ENCODE results near the gene AMMECR1L.
"Not testable (repeated sequence)": the region's sequence is repeated elsewhere in the genome, so short reads cannot be mapped to it uniquely, and the experiment has no call there.

Gene AMMECR1L

DNA sequence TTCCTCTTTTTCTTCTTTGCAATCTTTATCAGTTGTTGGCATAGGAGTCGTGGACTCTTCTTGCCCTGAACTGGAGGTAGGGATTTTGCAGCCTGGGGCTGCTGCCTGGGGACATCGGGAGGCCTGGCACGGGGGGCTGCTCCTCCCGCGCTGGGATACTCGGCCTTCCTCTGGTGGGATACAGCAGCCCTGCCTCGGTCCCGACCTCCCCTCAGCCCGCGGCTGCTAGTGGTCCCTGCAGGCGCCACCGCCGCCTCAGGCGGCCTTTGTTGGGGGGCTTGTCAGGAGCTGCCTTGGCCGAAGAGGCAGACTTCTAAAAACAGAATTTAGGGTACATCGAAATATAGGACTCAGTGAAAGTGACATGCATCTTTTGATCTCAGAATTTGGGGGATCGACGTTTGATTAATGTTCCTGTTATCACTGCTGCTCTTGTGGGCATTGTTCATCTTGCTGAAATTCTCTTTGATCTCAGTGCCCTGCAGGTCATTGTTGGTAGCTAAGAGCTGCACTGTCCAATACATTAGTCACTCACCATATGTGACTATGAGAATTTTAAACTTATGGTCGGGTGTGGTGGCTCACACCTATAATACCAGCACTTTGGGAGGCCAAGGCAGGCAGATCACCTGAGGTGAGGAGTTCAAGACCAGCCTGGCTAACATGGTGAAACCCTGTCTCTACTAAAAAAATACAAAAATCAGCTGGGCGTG lies 44.1 kb downstream of the AMMECR1L start:
- Mint-ChIP-seq H3K27me3 (ENCODE audit: low read depth) (no peaks in the 10 kb centered on the region), H3K27ac (no peak overlapping the region), H3K9me3 (no peaks in the 10 kb centered on the region), H3K36me3 (ENCODE audit: low read depth) (peaks cover 22% of the 10 kb centered on the region), H3K4me3 (no peak overlapping the region), H3K4me1 (no peaks in the 10 kb centered on the region)
- no peak for TF ChIP-seq CTCF (IDR thresholded peaks at IDR 0.05; ENCODE audit: unreplicated experiment in 3 of 3)

DNA sequence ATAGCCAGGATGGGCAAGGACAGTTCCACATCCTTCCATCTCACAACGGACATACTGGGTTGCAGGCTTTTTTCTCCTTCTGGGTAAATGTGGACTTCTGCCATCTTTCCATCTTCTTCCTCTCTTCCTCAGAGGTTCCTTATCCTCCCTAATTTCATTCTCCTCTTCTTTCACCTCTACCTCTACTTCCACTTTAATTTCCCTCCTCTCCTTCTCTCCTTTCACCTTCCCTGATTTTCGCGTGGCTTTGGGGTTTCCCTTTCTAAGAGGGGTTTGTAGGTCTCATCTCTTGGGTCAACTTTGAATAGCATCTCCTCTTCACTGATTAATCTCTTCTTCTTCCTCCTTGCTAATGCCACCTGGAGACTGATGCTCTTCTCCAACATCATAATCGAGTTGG lies 44.9 kb downstream of the AMMECR1L start:
- Mint-ChIP-seq H3K36me3 (ENCODE audit: low read depth) (peaks cover 16% of the 10 kb centered on the region), H3K4me3 (no peak overlapping the region), H3K27me3 (ENCODE audit: low read depth) (no peaks in the 10 kb centered on the region), H3K27ac (no peak overlapping the region), H3K9me3 (no peaks in the 10 kb centered on the region), H3K4me1 (no peaks in the 10 kb centered on the region)
- no peak for TF ChIP-seq CTCF (IDR thresholded peaks at IDR 0.05; ENCODE audit: unreplicated experiment in 3 of 3)

DNA sequence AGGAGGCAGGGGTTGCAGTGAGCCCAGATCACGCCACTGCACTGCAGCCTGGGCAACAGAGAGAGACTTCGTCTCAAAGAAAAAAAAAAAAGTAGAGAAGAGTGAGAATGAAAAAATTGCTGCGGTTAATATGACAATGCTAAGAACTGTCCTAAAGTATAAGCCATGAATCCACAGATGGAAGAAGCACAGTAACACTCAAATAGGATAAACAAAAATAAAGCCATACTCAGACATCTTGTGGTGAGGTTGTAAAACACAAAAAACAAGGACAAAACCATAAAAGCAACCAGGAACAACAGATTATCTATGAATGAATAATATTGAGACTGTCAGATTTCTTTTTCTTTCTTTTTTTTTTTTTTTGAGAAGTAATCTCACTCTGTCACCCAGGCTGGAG lies 50.8 kb downstream of the AMMECR1L start:
- H3K36me3 Mint-ChIP-seq (ENCODE audit: low read depth) = no peaks in the 10 kb centered on the region
- H3K27me3 Mint-ChIP-seq (ENCODE audit: low read depth) = peaks cover 3% of the 10 kb centered on the region
- H3K9me3 Mint-ChIP-seq = no peaks in the 10 kb centered on the region
- H3K27ac Mint-ChIP-seq = no peak overlapping the region
- no peaks in the 10 kb centered on the region for H3K4me1 Mint-ChIP-seq
- TF ChIP-seq CTCF (IDR thresholded peaks at IDR 0.05; ENCODE audit: unreplicated experiment in 3 of 3) = no peak
- no peak overlapping the region for H3K4me3 Mint-ChIP-seq

DNA sequence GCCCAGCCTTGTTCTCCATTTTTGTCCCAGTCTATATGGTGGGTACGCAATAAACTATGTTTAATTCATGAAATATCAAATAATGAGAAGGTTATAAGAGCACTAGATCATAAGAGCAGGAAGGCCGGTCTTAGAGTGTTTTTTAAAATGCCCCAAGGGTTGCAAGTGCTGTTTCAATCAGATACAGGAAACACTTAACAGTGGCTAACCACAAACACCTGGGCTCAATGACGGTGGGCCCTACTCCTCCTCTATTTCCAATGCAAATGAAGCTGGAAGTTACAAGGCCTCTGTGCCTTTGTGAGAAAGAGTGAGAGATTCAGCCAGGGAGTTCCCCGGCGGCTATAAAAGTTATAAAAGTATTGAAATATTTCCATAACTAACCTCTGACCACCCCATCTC lies 55.9 kb downstream of the AMMECR1L start:
- Mint-ChIP-seq H3K4me1 (no peaks in the 10 kb centered on the region), H3K27ac (no peak overlapping the region), H3K9me3 (peaks cover 24% of the 10 kb centered on the region), H3K4me3 (no peak overlapping the region), H3K36me3 (ENCODE audit: low read depth) (peaks cover 5% of the 10 kb centered on the region), H3K27me3 (ENCODE audit: low read depth) (peaks cover 3% of the 10 kb centered on the region)
- TF ChIP-seq CTCF (IDR thresholded peaks at IDR 0.05; ENCODE audit: unreplicated experiment in 3 of 3) = no peak

- H3K27ac Mint-ChIP-seq = not testable (repeated sequence)
These were observed 59.0 kb downstream of the AMMECR1L start for GRCh38 chr2:127826708-127827107.

DNA sequence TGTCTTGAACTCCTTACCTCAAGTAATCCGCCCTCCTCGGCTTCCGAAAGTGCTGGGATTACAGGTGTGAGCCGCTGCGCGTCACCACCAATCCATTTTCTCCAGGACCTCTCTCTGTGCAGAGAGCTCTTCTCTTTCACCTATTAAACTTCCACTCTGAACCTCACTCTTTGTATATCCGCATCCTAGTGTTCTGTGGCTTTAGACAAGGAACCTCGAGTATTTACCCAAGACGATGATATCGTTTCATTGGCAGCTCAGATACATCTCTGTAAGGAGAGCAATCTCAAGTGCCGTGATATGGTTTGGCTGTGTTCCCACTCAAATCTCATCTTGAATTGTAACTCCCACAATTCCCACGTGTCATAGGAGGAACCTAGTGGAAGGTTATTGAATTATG lies 59.7 kb downstream of the AMMECR1L start:
- H3K9me3 Mint-ChIP-seq = peaks cover 36% of the 10 kb centered on the region
- no peak overlapping the region for H3K4me3 Mint-ChIP-seq
- no peak overlapping the region for H3K27ac Mint-ChIP-seq
- H3K4me1 Mint-ChIP-seq = no peaks in the 10 kb centered on the region
- peaks cover 6% of the 10 kb centered on the region for H3K27me3 Mint-ChIP-seq (ENCODE audit: low read depth)
- TF ChIP-seq CTCF (IDR thresholded peaks at IDR 0.05; ENCODE audit: unreplicated experiment in 3 of 3) = no peak
- H3K36me3 Mint-ChIP-seq (ENCODE audit: low read depth) = peaks cover 5% of the 10 kb centered on the region

More at GRCh38 chr2:127826708-127827107, 59.0 kb downstream of the AMMECR1L start:
- not testable (repeated sequence) for H3K27me3 Mint-ChIP-seq (ENCODE audit: low read depth); H3K4me3 Mint-ChIP-seq; H3K4me1 Mint-ChIP-seq; H3K36me3 Mint-ChIP-seq (ENCODE audit: low read depth)
- H3K9me3 Mint-ChIP-seq = peaks cover 33% of the 10 kb centered on the region

Measured in nephron (organoid).